ENCODE data around the gene GPX7.

DNA sequence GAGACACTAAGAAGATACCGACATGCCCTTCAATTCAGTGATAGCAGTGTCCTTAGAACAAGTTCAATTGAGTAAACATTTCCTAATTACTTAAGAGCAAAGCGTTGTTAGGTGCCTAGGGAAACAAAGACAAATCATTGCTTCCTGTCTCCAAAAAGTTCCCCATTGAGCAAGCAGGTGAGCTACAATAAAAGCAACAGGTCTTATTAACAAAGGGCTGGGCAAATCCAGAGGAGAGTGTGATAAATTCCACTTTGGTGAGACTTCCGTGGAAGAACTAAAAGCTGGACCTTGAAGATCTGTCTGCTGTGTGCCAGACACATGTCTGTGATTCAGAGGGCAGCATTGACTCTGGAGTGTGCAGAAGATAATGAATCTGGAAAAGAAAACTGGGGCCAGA lies 47.4 kb upstream of the GPX7 start:
- TF ChIP-seq MXI1 (conservative IDR thresholded peaks at IDR 0.05; ENCODE audit: poor library complexity, severe bottlenecking) (no peak), EZH2 (IDR thresholded peaks at IDR 0.05; ENCODE audit: borderline replicate concordance, insufficient read depth, low read length, poor library complexity, severe bottlenecking) (no peak), EP300 (conservative IDR thresholded peaks at IDR 0.05; ENCODE audit: poor library complexity, severe bottlenecking) (no peak)
- TF ChIP-seq, protein P1, sequence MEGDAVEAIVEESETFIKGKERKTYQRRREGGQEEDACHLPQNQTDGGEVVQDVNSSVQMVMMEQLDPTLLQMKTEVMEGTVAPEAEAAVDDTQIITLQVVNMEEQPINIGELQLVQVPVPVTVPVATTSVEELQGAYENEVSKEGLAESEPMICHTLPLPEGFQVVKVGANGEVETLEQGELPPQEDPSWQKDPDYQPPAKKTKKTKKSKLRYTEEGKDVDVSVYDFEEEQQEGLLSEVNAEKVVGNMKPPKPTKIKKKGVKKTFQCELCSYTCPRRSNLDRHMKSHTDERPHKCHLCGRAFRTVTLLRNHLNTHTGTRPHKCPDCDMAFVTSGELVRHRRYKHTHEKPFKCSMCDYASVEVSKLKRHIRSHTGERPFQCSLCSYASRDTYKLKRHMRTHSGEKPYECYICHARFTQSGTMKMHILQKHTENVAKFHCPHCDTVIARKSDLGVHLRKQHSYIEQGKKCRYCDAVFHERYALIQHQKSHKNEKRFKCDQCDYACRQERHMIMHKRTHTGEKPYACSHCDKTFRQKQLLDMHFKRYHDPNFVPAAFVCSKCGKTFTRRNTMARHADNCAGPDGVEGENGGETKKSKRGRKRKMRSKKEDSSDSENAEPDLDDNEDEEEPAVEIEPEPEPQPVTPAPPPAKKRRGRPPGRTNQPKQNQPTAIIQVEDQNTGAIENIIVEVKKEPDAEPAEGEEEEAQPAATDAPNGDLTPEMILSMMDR (IDR thresholded peaks at IDR 0.05; ENCODE audit: poor library complexity, severe bottlenecking) = no peak
- TF ChIP-seq, protein P2, sequence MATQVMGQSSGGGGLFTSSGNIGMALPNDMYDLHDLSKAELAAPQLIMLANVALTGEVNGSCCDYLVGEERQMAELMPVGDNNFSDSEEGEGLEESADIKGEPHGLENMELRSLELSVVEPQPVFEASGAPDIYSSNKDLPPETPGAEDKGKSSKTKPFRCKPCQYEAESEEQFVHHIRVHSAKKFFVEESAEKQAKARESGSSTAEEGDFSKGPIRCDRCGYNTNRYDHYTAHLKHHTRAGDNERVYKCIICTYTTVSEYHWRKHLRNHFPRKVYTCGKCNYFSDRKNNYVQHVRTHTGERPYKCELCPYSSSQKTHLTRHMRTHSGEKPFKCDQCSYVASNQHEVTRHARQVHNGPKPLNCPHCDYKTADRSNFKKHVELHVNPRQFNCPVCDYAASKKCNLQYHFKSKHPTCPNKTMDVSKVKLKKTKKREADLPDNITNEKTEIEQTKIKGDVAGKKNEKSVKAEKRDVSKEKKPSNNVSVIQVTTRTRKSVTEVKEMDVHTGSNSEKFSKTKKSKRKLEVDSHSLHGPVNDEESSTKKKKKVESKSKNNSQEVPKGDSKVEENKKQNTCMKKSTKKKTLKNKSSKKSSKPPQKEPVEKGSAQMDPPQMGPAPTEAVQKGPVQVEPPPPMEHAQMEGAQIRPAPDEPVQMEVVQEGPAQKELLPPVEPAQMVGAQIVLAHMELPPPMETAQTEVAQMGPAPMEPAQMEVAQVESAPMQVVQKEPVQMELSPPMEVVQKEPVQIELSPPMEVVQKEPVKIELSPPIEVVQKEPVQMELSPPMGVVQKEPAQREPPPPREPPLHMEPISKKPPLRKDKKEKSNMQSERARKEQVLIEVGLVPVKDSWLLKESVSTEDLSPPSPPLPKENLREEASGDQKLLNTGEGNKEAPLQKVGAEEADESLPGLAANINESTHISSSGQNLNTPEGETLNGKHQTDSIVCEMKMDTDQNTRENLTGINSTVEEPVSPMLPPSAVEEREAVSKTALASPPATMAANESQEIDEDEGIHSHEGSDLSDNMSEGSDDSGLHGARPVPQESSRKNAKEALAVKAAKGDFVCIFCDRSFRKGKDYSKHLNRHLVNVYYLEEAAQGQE (IDR thresholded peaks at IDR 0.05; ENCODE audit: borderline replicate concordance) = no peak

Data from neural cell (in vitro differentiated cells).